Measurements from ENCODE around the gene FASN. TPM values are rescaled to one million over a fixed set of nuclear protein-coding genes. Genes with fewer than 3 reads are reported as not detected.

FASN gene
- total RNA-seq, 6 donors from 2014 or later: 191 to 805 (median 577) TPM

Other genes with a start within 250 kb of the FASN start
- 100 to 1,000 TPM; 374 to 627 (median 531) TPM for gene P4HB, start 237.7 kb downstream of the FASN start, total RNA-seq
- 100 to 1,000 TPM; 171 to 522 (median 302) TPM for gene ARHGDIA, start 226.9 kb downstream of the FASN start, total RNA-seq
- gene ALYREF, start 206.7 kb downstream of the FASN start, total RNA-seq: 10 to 100 TPM; 43.0 to 71.0 (median 60.1) TPM
- gene ANAPC11, start 206.5 kb downstream of the FASN start, total RNA-seq: 100 to 1,000 TPM in 3 of 6 donors, 10 to 100 TPM in 3; 24.1 to 138 (median 99.2) TPM
- gene NPB, start 196.0 kb downstream of the FASN start, total RNA-seq: 1 to 10 TPM in 1 of 6 donors, under 1 TPM in 2, not detected in 3; 0.37 to 1.8 (median 0.94) TPM
- 10 to 100 TPM; 29.1 to 63.1 (median 52.2) TPM for gene PCYT2, start 186.8 kb downstream of the FASN start, total RNA-seq
- gene SIRT7, start 180.1 kb downstream of the FASN start, total RNA-seq: 10 to 100 TPM; 35.7 to 87.0 (median 39.7) TPM
- gene MAFG, start 170.5 kb downstream of the FASN start, total RNA-seq: 10 to 100 TPM; 23.0 to 46.4 (median 28.8) TPM
- 10 to 100 TPM in 4 of 6 donors, 1 to 10 TPM in 2; 8.4 to 42.4 (median 14.6) TPM for gene PYCR1, start 160.9 kb downstream of the FASN start, total RNA-seq
- gene MYADML2, start 151.0 kb downstream of the FASN start, total RNA-seq: not detected
- gene NOTUM, start 137.0 kb downstream of the FASN start, total RNA-seq: 1 to 10 TPM in 5 of 6 donors, under 1 TPM in 1; 0.89 to 5.0 (median 2.3) TPM
- 10 to 100 TPM; 26.0 to 96.4 (median 56.1) TPM for gene ASPSCR1, start 120.6 kb downstream of the FASN start, total RNA-seq
- gene CENPX, start 75.4 kb downstream of the FASN start, total RNA-seq: 10 to 100 TPM; 24.1 to 60.5 (median 47.8) TPM
- 10 to 100 TPM; 14.0 to 57.6 (median 20.4) TPM for gene LRRC45, start 74.9 kb downstream of the FASN start, total RNA-seq
- 10 to 100 TPM in 2 of 6 donors, 1 to 10 TPM in 4; 3.0 to 12.6 (median 7.1) TPM for gene RAC3, start 66.6 kb downstream of the FASN start, total RNA-seq
- gene DCXR, start 60.5 kb downstream of the FASN start, total RNA-seq: 100 to 1,000 TPM; 122 to 358 (median 211) TPM
- 100 to 1,000 TPM in 1 of 6 donors, 10 to 100 TPM in 5; 25.0 to 101 (median 37.5) TPM for gene RFNG, start 46.4 kb downstream of the FASN start, total RNA-seq
- gene GPS1, start 46.3 kb downstream of the FASN start, total RNA-seq: 100 to 1,000 TPM in 4 of 6 donors, 10 to 100 TPM in 2; 55.2 to 147 (median 108) TPM
- gene DUS1L, start 32.4 kb downstream of the FASN start, total RNA-seq: 100 to 1,000 TPM in 3 of 6 donors, 10 to 100 TPM in 3; 53.5 to 183 (median 106) TPM
- gene CCDC57, start 114.6 kb upstream of the FASN start, total RNA-seq: 100 to 1,000 TPM in 2 of 6 donors, 10 to 100 TPM in 4; 52.9 to 204 (median 71.8) TPM
- gene SLC16A3, start 130.8 kb upstream of the FASN start, total RNA-seq: 100 to 1,000 TPM in 3 of 6 donors, 10 to 100 TPM in 3; 33.5 to 134 (median 102) TPM
- 100 to 1,000 TPM in 4 of 6 donors, 10 to 100 TPM in 2; 80.6 to 228 (median 152) TPM for gene CSNK1D, start 175.5 kb upstream of the FASN start, total RNA-seq
- 10 to 100 TPM in 1 of 6 donors, 1 to 10 TPM in 5; 5.2 to 24.7 (median 7.6) TPM for gene CD7, start 219.4 kb upstream of the FASN start, total RNA-seq
- 10 to 100 TPM; 17.8 to 50.4 (median 36.2) TPM for gene SECTM1, start 235.5 kb upstream of the FASN start, total RNA-seq